Esophagus squamous epithelium (tissue), 5 donors: ENCODE data around the gene EHMT1. TPM values are rescaled to one million over a fixed set of nuclear protein-coding genes. Genes with fewer than 3 reads are reported as not detected.

Experiments used
- DNase-seq: peaks from one replicate; lab custom pipeline; 2025; lab: John Stamatoyannopoulos, UW
- H3K27ac ChIP-seq, 4 donors: fragments of 200-600 bp; sonication (generic); one replicate each; pipeline ENCODE4 v1.5.1; 2016 to 2019; ENCODE audit warnings: mild to moderate bottlenecking in 1 of 4
- H3K27me3 ChIP-seq, 4 donors: fragments of 200-600 bp; sonication (generic); 1 replicate in 3 of 4; 2 replicates in 1 of 4; pipeline versions ENCODE4 v1.5.1 to v1.6.0; 2017 to 2021; ENCODE audit warnings: antibody characterized with exemption in 1 of 4
- H3K36me3 ChIP-seq, 3 donors: fragments of 200-600 bp; sonication (generic); one replicate each; pipeline ENCODE4 v1.5.1; 2016 to 2019
- H3K4me1 ChIP-seq, 3 donors: fragments of 200-600 bp; sonication (generic); one replicate each; pipeline ENCODE4 v1.5.1; 2017 to 2019
- H3K4me3 ChIP-seq, 4 donors: fragments of 200-600 bp; sonication (generic); 1 replicate in 3 of 4; 2 replicates in 1 of 4; pipeline ENCODE4 v1.5.1; 2016 to 2019; ENCODE audit warnings: mild to moderate bottlenecking in 2 of 4, moderate library complexity in 1 of 4
- H3K9me3 ChIP-seq, 3 donors: fragments of 200-600 bp; sonication (generic); one replicate each; pipeline ENCODE4 v1.5.1; 2016 to 2019
- CTCF ChIP-seq, 6 experiments: fragments of 450-650 bp in 4 of 6; fragments of 200-600 bp in 2 of 6; sonication (generic) in 2 of 6; IDR thresholded peaks; one replicate each; pipeline ENCODE4 v1.5.1; 2016 to 2019; ENCODE audit warnings: antibody characterized with exemption in 6 of 6, mild to moderate bottlenecking in 4 of 6, moderate library complexity in 4 of 6
- POLR2A ChIP-seq, 4 donors: fragments of 450-650 bp; IDR thresholded peaks; one replicate each; pipeline ENCODE4 v1.6.1; 2017; ENCODE audit warnings: antibody characterized with exemption in 4 of 4, mild to moderate bottlenecking in 4 of 4, moderate library complexity in 3 of 4
- WGBS, 2 donors: methylation state at CpG; one replicate each; pipeline ENCODE4 v1.1.5; 2018; 5-methylcytosine and 5-hydroxymethylcytosine counted together
- intact Hi-C: fragments of 100-400 bp; cut with DNase I; formaldehyde crosslinking; loops from one replicate; pipeline ENCODE4 v1.15.0; 2022
- total RNA-seq, 4 donors: library from RNA; depleted of rRNA; stranded (reverse); fragments of >200 nt; gene quantifications; one replicate each; pipeline ENCODE4 v1.1.0, GENCODE V29; 2016
- donor health status: DM: yes; HTN: yes; CAD: no.

EHMT1 gene
- total RNA-seq, 4 donors from 2014 or later, result 42.8 to 87.0 (median 65.0) TPM

GRCh38 chr9:137697193-137697592 lies 78.4 kb downstream of the EHMT1 start:
- H3K4me1 ChIP-seq, result peaks cover 0 to 30% (median 7%) of the 10 kb centered on the region in 3 donors
- intact Hi-C loops, result no loop called here
- TF ChIP-seq POLR2A (IDR thresholded peaks at IDR 0.05) (no peak), CTCF (IDR thresholded peaks at IDR 0.05) (no peak)
- H3K27me3 ChIP-seq, result no peaks in the 10 kb centered on the region
- H3K4me3 ChIP-seq, result no peak overlapping the region
- no peak for DNase-seq
- H3K9me3 ChIP-seq, result no peaks in the 10 kb centered on the region
- H3K36me3 ChIP-seq, result peaks cover 0 to 11% (median 0%) of the 10 kb centered on the region in 3 donors
- H3K27ac ChIP-seq, result no peak overlapping the region
- 77 to 93% methylated on average over 4 to 5 of the region's 5 CpGs for WGBS, 2 donors

- Histone ChIP-seq H3K27me3 (no peaks in the 10 kb centered on the region), H3K4me3 (no peak overlapping the region), H3K36me3 (peaks cover 0 to 7% (median 0%) of the 10 kb centered on the region in 3 donors), H3K9me3 (peaks cover 0 to 6% (median under 1%) of the 10 kb centered on the region in 3 donors), H3K27ac (no peak overlapping the region), H3K4me1 (peaks cover 0 to 24% (median 7%) of the 10 kb centered on the region in 3 donors)
- no peak for DNase-seq
- intact Hi-C loops, result no loop called here
- WGBS, 2 donors, result 94 to 96% methylated on average over 13 to 16 of the region's 19 CpGs
- TF ChIP-seq POLR2A (IDR thresholded peaks at IDR 0.05) (no peak), CTCF (IDR thresholded peaks at IDR 0.05) (no peak)
Observed at GRCh38 chr9:137697832-137698231, 79.0 kb downstream of the EHMT1 start.

- no peak overlapping the region for H3K27ac ChIP-seq
- intact Hi-C loops, result no loop called here
- no peak overlapping the region for H3K4me3 ChIP-seq
- no peak for TF ChIP-seq POLR2A (IDR thresholded peaks at IDR 0.05)
- no peak for TF ChIP-seq CTCF (IDR thresholded peaks at IDR 0.05)
- peaks cover 0 to 9% (median 0%) of the 10 kb centered on the region in 3 donors for H3K4me1 ChIP-seq
- H3K9me3 ChIP-seq, result peaks cover 0 to 12% (median 3%) of the 10 kb centered on the region in 3 donors
- no peaks in the 10 kb centered on the region for H3K27me3 ChIP-seq
- no peak for DNase-seq
- WGBS, 2 donors, result 87 to 93% methylated on average over 4 of the region's 4 CpGs
- H3K36me3 ChIP-seq, result peaks cover 0 to 5% (median 0%) of the 10 kb centered on the region in 3 donors
Observed at GRCh38 chr9:137700911-137701310, 82.1 kb downstream of the EHMT1 start.

GRCh38 chr9:137702615-137703379 lies 84.0 kb downstream of the EHMT1 start:
- Histone ChIP-seq H3K4me3 (no peak overlapping the region), H3K27ac (no peak overlapping the region), H3K27me3 (no peaks in the 10 kb centered on the region), H3K9me3 (peaks cover 0 to 12% (median 3%) of the 10 kb centered on the region in 3 donors), H3K4me1 (peaks cover 0 to 25% (median 0%) of the 10 kb centered on the region in 3 donors), H3K36me3 (no peaks in the 10 kb centered on the region)
- 100% methylated on average over 3 to 4 of the region's 7 CpGs for WGBS, 2 donors
- no peak for DNase-seq
- TF ChIP-seq POLR2A (IDR thresholded peaks at IDR 0.05) (no peak), CTCF (IDR thresholded peaks at IDR 0.05) (no peak)
- intact Hi-C loops, result no loop called here

- H3K27ac ChIP-seq, result no peak overlapping the region
- intact Hi-C loops, result no loop called here
- no peak for DNase-seq
- no peak overlapping the region for H3K4me3 ChIP-seq
- 75 to 85% methylated on average over 5 to 6 of the region's 6 CpGs for WGBS, 2 donors
- H3K4me1 ChIP-seq, result peaks cover 0 to 37% (median 6%) of the 10 kb centered on the region in 3 donors
- H3K36me3 ChIP-seq, result no peaks in the 10 kb centered on the region
- TF ChIP-seq CTCF (IDR thresholded peaks at IDR 0.05) (no peak), POLR2A (IDR thresholded peaks at IDR 0.05) (no peak)
- peaks cover 0 to 12% (median 3%) of the 10 kb centered on the region in 3 donors for H3K9me3 ChIP-seq
- H3K27me3 ChIP-seq, result no peaks in the 10 kb centered on the region
Observed at GRCh38 chr9:137703842-137704508, 85.2 kb downstream of the EHMT1 start.
